Dedifferentiated amniotic fluid mesenchymal stem cell (primary cell): ENCODE measurements around the gene TSHZ2.

Experiments used
- DNase-seq: peaks from one replicate; pipeline ENCODE4 v3.0.0-alpha.2; 2016; ENCODE audit errors: extremely low spot score

The TSHZ2 gene

DNA sequence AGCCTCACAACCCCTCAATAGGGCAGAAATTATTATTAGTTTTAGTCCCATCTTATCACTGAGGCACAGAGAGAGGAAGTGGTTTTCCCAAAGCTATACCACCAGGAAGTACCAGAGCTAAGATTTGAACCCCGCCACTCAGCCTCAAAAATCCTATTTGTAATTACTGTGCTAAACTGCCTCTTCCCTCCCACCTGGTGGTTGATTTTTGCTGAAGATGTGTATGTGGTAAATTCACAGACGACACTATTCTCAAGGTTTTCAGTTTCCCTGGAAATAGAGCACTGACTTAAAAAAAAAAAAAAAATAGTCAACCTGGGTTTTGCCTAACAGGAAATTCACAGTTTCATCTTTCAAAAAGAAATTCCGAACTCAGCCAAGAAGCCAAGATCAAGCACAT is 57.9 kb downstream of the TSHZ2 start:
- DNase-seq, result no peak

DNA sequence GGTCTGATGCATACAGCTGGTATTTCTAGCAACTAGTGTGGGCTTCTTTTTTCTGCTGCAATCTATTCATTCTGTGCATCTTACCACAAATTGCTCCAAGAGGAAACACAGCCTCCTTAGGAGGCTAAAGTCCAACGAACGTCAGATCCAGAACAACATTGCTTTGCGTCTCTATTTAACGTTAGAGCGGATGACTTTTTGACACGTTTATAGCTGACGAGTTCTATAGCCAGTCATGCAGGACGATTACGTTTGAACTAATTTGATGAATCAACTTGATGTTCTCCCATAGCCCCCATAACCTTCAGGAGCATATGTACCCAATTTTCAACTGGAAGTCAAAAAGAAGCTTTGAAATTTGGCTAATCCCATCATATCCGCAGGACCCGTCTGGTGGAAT is 59.9 kb downstream of the TSHZ2 start:
- no peak for DNase-seq

DNA sequence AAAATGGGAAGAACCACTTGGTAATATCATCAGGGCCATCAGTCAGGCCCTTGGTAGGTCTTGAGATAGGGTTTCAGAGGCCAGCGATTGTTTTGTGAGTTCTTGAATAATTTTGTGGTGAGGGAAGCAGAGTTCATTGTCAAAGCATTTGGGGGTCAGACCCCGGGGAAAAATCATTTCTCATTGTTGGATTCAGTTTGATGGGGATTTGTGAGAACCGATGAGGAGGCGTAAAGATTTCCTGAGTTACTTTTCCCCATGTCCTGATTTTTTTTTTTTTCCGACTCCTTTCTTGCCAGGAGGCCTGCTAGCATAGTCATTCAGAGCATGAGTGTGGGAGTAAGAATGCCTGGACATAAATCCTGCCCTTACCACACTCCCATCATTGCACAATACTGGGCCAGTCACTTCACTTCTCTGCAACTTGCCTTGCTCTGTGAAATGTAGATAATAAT is 60.3 kb downstream of the TSHZ2 start:
- DNase-seq, result no peak

DNA sequence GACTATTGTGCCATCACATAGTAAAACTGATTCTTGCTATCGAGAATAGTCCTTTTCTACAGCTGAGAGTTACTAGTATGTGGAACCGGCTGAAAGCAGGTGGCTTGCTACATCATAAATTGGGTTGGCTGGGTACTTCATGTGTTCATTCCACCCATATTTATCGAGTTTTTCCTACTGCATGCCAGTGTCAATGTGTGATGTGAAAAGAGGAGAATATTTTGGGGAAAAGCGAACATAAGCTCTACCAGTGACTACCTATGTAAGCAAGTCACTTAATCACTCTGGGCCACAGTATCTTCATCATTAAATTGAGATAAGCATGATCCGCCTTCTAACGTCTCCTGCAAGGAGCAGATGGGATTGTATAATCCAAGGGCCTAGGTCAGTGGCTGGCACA is 61.0 kb downstream of the TSHZ2 start:
- DNase-seq, result no peak

DNA sequence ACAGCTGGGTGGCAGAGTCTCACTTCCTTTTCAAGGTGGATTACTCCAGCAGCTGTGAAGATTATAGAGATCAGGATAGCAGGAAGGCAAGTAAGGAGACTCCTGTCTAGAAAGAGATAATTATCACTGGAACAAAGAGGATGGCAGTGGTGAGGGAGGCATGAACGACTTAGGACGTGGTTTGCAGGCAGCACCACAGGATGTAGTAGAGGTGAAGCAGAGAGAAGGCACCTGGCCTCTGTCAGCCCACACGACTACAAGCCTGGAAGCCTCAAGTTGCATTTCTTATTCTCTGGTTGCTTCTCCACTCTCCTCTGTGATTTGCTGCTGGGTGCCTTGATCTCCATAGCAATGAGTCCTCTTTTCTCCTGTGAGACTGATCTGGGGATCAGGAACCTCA is 62.7 kb downstream of the TSHZ2 start:
- DNase-seq, result no peak

DNA sequence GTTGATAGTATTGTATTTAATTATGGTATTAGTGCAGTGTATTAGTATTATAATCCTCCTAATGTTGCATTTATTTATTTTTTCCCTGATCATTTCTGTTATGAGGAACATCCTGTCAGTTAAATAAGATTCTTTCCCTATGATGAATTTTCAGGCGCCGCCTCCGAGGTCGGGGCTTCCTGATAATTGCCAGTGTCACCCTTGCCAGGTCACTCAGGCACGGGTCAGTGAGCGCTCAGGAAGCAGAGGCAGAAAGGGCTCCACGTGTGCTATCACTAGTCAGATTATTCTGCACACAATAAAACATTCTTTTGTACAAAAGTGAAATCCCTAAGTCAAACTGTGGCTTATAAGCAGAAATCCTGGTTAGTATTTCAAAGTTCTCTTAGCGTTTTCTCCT is 64.8 kb downstream of the TSHZ2 start:
- DNase-seq, result no peak

DNA sequence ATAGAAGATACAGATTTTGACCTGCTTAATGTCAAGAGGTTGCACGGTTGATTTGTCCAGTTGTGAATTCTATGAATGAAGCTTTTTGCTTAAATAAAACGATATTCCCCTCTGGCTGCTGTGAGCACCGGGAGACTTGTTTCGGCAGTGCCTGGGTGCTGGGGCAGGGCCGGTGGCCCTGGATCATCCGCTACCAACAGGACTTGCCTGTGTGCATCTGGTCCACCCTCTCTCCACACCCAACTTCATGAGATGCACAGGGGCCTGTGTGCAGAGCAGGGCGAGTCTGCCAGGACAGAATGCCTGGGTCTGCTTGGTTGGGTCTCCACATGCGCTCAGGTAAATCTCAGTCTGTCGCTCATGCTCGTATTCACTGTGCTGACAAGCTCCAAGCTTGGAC is 65.5 kb downstream of the TSHZ2 start:
- no peak for DNase-seq

DNA sequence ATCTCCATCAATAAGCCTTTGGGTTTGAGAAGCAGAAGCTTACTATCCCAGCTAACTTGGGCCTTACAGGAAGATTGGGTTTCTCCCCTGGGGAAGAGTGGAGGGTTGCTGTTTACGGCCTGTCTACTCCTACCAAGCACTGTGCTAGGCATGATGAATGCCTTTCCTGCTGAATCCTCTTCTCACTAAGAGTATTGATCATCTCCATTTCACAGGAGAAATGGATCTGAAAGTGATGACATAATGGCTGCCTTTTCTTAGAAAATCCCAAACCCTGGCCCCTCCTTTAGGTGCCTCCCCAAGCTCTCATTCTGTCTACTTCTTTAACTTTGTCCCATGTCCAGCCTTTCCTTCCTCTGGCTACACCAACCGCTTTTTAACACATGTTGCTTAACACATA is 66.1 kb downstream of the TSHZ2 start:
- no peak for DNase-seq

DNA sequence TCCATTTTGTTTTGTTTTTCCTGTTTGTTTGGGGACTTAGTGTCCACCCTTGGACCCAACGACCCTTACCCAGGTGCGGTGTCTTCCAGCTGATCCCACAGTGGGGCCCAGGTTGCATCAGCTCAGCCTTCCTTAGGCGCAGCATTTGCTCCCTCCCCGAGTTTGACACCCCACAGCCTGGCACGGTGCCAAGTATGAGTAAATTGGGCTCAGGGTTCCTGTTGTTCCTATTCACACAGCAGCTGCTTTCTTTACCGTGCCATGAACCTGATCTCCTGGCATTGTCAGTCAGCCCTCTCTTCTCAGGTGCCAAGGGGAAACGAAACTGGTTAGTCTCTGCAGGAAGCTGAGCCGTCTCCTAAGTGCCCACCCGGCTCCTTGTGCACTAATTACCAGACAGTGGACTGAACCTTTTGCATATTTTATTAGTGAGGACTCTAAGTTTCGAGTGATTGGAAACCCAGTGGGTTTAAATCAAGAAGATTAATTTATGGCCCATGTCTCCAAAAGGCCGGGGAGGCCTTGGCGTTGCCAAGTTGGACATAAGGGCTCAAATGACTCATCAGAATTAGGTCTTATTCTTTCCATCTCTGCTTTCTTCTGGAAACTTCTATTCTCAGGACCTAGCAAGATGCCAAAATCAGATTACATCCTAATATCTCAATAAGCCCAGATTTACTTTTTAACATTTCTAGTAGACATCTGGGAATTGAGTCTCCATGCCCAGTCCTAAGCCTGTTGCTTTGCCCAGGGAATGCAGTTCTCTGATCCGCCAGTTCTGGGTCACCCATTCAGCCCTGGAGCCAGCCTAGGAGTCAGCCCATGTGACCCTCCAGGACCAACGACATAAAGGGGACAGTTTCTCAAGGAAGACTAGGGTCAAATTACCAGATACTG is 68.8 kb downstream of the TSHZ2 start:
- DNase-seq, result no peak

DNA sequence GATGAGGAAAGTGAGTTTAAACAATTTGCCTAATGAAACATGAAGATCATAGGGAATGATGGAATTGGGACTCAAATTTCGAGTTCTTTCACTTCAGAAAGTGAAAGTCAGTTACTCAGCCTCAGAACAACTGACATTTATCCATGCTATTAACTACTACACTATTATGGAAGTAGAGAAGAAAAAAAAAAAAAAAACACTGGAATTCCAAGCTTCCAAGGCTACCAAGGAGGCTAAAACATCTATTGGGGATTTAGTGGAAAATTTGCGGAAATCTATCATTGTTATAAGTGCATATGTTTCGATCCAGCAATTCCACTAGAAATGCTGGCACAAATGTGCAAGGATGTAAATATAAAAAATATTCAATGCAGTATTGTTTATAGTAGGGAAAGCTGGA is 70.4 kb downstream of the TSHZ2 start:
- DNase-seq, result no peak

DNA sequence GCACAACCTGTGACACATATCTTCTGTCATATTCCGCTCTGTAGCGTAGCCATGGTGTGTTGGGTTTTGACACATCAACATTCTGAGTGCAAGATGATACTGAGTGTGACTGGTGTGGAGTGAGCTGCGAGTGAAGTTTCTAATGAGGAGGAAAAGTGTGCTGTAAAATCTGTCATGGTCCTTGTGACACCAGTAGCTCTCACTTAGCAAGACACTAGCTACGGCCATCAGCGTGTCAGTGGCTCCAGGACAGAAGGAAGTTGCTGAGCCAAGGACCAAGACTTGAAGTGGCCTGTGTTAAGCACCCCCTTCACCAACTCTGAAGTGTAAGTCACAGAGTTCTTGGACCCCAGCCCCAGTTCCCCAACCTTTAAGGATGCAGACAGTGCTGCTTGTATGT is 72.1 kb downstream of the TSHZ2 start:
- no peak for DNase-seq

DNA sequence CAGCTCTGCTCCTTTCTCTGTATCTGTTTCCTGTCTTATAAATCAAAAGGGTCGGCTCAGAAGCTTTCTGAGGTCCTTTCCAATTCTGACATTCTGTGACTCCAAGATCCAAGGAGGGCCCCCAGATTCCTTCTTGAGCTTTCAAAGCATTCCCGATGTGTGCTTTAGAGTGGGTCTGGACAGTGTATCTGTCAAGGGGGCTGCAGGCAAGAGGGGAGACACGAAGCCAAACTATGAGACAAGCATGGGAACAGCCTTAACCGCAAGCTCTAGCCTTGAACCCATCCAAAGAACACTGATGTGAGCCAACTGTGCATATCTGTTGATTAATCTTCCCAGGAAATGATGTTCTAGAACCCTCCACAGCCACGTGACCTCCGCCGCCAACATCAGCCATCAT is 73.8 kb downstream of the TSHZ2 start:
- DNase-seq, result no peak

DNA sequence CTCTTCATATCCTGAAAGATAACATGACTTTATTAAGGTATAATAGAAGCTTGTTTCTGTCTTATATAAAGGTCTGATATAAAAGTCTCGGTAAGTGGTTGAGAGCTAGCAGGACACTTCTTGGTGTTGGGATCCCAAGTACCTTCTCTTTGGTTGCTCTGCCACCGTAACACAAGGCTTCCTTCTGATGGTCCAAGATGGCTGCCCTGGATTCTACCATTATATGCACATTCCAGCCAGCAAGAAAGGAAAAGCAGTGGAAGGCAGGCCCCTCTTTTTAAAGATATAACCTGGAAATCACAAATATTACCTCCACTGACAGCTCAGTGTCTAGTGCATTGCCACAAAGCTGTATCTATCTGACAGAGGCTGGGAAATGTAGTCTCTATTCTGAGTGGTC is 75.0 kb downstream of the TSHZ2 start:
- DNase-seq, result no peak

DNA sequence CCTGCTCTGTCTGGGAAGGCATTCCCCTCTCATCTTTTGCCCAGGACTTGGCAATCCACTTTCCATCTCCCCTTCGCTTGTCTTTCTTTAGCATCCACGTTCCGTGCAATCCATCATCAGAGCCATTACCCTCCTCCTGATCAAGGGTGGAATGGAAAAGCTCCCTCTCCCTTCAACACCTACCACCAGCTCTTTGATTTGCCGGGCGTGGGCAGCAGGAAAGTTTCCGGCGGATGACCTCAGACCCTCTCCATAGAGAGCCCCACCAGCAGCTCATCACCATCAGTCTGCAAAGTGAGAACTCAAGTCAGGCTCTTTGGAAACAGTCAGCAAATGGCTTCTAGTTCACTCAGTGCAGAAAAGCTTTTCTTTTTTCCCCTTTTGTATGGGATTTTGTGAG is 76.2 kb downstream of the TSHZ2 start:
- no peak for DNase-seq

DNA sequence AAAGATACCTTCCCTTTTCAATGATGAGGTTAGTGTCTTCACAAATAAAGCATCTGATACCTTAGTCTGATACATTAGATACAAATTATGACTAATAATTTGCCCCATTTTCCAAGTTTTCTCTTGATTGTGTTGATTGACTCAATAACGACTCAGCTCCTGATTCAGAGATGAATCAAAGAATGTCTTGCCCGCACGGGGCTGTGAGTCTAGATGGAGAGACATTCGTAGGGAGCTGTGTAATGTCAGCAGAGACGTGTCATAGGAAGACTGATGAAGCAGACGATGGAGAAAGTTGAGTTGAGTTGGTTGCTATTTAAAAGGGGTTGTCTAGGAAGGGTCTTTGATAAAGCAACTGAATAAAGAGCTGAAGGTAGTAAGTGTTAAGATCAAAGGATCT is 78.2 kb downstream of the TSHZ2 start:
- DNase-seq, result no peak

DNA sequence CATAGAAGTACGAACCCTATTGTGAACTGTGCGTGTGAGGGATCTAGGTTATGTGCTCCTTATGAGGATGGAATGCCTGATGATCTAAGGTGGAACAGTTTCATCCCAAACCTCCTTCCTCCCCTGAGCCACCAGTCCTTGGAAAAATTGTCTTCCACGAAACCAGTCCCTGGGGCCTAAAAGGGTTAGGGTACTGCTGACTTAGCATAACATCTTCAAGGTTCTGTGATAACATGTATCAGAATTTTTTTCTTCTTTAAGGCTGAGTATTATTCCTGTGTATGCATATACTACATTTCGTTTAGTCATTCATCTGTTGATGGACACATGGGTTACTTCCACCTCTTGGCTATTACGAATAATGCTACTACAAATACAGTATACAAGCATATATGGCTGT is 80.2 kb downstream of the TSHZ2 start:
- no peak for DNase-seq

DNA sequence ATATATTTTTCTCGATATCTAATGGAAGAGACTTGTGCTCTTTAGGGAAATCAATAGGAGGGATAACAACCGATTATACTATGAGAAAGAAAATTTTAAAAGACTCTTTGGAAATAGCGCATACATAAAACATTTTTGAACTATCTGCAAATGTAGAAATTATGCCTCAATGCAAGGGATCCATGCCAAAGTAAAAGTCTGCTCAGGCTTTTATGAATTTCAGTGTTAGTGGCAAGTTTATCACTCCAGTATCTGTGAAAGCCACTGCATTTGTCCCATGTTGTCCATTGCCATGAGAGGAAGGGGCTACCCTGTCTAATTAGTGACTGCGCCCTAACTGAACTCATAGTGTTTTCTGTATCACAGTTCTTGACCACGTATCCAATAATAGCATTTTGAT is 81.4 kb downstream of the TSHZ2 start:
- DNase-seq, result no peak

DNA sequence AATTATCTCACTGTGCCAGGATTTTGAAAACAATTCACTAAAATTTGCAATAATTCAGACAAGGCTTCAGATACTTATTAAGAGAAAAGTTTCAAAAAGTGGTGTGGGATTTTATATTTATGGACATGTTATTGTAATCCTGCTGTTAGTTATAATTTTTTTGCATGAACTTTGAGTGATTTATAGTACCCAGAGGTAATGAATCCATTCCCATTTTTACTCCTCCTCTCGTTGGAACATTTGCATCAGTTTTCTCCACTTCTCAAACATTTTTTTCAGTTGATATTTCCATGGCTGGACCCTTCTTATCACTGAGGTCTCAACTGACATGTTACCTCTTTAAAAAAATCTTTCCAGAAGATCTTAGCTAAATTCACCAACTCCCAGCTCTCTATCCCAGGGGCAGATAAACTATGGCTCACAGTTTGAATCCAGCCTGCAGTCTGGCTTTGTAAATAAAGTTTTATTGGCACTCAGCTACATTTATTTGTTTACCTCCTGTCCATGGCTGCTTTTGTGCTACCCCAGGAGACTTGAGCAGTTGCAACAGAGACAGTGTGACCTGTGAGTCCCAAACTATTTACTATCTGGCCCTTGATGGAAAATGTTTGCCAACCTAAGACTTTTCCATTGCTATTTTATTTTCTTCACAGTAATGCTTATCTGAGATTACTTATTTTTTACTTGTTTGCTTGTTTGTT is 83.4 kb downstream of the TSHZ2 start:
- no peak for DNase-seq

DNA sequence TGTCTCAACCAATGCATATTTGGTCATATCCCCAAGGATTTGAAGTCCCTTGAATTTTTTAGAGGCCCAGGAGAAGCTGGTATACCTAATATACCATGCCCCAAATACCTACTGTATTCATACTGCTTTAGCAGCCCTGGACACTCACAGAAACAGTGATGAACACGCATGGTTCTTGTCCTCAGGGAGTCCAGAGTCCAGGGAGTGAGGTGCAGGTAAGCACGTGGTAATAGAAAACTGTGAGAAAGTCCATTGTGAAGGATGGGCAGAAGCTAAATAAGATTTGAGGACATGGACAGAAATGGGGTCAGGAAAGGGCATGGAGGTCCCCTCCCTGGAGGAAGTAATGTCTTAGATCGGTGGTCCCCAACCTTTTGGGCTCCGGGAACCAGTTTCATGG is 85.4 kb downstream of the TSHZ2 start:
- no peak for DNase-seq

DNA sequence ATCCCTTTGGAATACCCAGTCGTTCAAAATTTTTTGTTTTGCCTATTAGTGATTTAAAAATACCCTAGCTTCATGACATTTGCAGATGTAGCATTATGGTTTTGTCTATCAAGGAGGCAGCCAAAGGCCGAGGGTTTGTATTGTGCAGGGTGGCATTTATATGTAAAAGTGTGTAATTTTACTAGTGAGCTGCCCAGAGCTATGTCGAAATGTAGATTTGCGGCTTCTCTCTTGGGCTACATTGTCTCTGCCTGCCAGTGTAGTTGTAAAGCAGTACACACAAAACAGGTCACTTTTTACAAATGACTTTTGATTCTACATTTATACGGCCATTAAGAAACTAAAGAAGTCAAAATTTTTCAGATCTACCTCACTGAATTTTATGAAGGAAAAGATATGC is 87.7 kb downstream of the TSHZ2 start:
- no peak for DNase-seq

DNA sequence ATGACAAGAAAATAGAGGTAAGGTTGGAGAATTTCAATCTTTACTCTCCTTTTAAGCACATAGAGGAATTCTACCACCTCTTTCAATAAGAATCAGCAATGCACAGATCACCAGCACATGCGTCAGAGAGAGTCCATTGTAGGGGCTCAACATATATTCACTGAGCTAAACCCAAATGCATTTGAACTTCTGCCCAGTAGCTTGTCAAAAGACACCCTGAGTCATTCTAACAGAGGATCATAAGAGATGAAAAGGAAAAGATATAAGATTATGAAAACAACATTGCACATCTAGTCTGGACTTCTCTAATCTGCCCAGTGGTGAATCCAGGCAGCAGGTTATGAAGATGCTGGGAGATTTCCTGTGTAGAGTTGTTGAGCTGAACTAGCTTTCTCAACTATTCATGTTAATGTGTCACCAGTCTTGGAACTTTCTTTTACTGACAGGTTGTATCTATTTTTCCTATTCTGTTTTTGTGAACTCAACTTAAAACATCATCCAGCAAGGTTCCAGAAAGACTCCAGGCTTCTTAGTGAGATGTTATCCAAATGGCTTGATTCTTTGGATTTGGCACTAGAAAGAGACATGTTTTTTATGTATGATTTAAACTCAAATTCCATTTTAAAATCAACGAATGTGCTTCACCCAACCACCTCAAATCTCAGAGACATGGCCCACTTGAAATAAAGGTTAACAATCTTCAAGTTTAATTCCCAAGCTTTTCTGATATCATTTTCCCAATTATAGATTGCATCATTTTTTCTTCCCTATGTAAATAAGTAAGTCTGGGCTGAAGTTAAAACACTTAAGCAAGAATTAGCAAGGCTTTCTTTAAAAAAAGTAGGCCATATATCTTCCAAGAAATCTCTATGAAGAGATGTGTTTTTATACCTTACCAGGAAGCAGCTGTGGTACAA is 89.3 kb downstream of the TSHZ2 start:
- DNase-seq, result no peak

DNA sequence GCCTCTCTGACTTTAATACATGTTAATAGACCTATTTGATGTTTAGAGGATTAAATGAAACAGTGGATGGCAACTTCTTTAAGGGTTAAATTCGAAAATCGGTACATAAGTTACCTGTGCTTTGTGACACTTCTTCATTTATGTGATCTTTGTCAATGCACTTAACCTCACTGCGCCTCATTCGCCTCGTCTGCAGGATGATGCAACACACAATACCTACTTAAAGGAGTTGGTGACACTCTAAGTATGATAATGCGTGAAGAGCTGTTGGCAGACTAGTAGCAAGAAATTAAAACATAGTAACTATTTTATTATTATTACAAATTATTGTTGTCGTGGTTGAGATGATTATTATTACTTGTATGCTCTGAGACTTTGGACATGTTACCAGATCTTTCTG is 92.8 kb downstream of the TSHZ2 start:
- DNase-seq, result no peak
